Astrocyte of the cerebellum (primary cell): ENCODE measurements around the gene PTPRM.

ENCODE experiments used
- DNase-seq: peaks from one replicate; pipeline ENCODE4 v3.0.0-alpha.2; 2011; ENCODE audit warnings: low read depth
- H3K4me3 ChIP-seq: 2 replicates; pipeline ENCODE4 v1.5.1; 2011; ENCODE audit warnings: mild to moderate bottlenecking, low read depth, low read length, moderate library complexity
- in situ Hi-C: cut with HindIII; loops from 2 replicates; pipeline ENCODE4 v1.10.0; 2017; ENCODE audit warnings: low sequenced_read_pairs
- TF ChIP-seq, protein P1 (sequence below): IDR thresholded peaks from 2 replicates; pipeline ENCODE4 v1.5.1; 2012; ENCODE audit warnings: low read length, low read depth, moderate library complexity, mild to moderate bottlenecking; ENCODE audit errors: missing control alignments

PTPRM gene

DNA sequence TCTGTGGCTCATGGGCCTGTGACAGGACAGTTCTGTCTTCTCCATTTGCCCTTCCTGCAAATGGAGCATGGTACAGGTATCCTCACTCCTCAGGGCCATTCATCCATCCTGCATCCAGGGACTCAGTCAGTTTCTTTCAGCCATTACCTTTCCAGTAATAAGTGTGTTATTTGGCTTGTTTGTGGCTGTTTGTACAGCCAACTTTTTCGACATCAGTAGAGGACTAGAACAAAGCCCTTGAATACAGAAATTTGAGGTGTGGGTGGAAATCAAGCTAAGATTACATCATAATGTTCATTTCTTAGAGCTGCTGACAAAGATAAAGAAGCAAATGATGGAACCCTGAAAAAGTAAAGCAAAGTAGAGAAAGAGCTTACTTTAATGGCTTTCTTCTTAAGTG is 290.4 kb downstream of the PTPRM start:
- no peak for DNase-seq
- no peak overlapping the region for H3K4me3 ChIP-seq
- TF ChIP-seq, protein P1, sequence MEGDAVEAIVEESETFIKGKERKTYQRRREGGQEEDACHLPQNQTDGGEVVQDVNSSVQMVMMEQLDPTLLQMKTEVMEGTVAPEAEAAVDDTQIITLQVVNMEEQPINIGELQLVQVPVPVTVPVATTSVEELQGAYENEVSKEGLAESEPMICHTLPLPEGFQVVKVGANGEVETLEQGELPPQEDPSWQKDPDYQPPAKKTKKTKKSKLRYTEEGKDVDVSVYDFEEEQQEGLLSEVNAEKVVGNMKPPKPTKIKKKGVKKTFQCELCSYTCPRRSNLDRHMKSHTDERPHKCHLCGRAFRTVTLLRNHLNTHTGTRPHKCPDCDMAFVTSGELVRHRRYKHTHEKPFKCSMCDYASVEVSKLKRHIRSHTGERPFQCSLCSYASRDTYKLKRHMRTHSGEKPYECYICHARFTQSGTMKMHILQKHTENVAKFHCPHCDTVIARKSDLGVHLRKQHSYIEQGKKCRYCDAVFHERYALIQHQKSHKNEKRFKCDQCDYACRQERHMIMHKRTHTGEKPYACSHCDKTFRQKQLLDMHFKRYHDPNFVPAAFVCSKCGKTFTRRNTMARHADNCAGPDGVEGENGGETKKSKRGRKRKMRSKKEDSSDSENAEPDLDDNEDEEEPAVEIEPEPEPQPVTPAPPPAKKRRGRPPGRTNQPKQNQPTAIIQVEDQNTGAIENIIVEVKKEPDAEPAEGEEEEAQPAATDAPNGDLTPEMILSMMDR, result no peak
- in situ Hi-C loops, result no loop called here

DNA sequence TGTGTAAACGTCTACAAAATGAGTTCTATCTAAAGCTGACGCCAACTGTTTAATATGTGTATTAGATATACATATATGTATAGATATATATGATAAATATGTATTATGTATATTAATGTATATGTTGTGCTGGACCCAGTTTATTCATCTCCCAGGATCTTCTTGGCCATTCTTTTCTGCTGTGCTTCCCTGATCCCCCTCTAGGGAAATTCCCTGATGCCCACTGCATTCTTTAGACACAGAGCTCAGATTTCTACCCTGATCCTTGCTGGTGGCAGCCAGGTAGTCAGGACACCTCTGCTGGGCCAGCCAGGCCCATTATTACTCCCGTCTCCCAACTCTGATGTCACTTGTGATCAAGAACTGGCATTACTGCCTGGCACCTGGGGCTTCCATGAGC is 292.0 kb downstream of the PTPRM start:
- TF ChIP-seq, protein P1, result no peak
- DNase-seq, result no peak
- H3K4me3 ChIP-seq, result no peak overlapping the region
- in situ Hi-C loops, result no loop called here

DNA sequence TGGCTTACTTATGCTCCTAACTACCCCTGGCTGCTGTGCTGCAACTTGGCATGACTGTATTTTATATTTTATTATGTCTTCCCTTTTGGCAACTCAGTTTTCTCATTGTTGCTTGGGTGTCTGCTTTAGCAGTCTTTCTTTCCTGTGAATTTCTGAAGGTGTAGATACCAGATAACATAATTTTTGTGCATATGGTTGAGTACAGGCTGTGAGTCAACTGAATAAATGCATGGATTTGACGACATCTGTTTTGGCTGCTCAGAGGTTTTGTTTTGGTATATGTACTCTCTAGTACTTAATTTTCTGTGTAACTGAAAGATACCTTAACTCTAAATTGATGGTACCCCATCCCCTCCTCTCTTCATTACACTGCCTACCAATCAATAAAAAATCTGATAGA is 303.1 kb downstream of the PTPRM start:
- no peak for DNase-seq
- H3K4me3 ChIP-seq, result no peak overlapping the region
- in situ Hi-C loops, result no loop called here
- TF ChIP-seq, protein P1, result no peak

DNA sequence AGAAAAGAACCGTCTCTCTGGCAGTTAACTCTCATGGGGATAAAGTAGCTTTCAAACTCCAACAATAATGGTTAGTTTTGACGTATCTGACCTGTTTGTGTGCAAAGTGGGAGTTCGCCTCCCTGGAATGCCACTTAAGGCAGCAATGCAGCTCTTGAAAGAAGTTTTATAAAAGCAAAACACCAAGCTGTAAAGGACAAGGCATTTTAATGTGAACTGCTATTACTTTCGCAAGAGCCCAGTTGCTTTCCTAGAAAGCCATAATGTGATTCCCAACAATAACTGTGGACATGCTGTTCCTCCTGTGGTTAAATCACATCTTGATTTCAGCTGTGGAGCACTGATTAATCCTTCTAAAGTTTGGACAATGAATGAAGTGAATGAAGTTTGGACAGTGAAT is 303.7 kb downstream of the PTPRM start:
- in situ Hi-C loops, result no loop called here
- H3K4me3 ChIP-seq, result no peak overlapping the region
- no peak for DNase-seq
- TF ChIP-seq, protein P1, result no peak

DNA sequence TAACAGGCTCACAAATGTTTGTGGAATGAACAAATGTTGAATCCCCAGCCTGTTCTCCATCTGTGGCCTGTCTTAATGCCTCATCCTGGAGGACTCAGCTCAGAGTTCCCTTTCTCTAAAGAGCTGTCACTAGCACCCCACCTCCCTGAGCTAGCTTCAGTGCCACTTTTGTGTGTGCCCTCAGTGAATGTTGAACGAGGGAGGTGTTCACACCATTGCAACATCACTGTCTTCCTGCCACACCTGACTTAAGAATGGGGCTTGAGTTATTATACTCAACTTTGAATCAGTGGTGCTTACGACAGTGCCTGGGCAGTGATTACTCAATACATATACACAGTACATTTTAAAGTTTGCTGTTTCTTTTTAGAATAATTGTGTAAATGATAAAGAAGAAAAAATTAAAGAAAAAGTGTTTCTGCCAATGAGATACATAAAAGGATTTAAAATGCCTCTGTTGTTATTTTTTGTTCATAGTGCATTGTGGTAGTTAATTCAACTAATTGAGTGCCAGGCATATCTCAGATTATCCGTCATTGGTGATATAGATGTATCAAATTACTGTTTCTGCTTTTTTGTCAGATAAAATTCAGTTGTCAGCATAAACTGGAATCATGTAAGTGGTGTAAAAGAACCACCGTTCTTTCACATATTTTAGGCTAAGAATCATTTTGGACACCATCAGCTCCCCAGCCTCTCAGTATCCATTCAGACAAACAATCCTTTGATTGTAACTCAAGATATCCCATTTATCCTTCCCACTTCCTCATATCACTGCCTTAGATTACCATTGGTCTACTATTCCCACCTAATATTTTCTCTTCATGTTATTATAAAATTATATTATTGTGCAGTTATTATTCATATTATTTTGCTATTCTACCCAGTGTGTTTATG is 304.7 kb downstream of the PTPRM start:
- TF ChIP-seq, protein P1, result no peak
- in situ Hi-C loops, result no loop called here
- DNase-seq, result no peak
- H3K4me3 ChIP-seq, result no peak overlapping the region

DNA sequence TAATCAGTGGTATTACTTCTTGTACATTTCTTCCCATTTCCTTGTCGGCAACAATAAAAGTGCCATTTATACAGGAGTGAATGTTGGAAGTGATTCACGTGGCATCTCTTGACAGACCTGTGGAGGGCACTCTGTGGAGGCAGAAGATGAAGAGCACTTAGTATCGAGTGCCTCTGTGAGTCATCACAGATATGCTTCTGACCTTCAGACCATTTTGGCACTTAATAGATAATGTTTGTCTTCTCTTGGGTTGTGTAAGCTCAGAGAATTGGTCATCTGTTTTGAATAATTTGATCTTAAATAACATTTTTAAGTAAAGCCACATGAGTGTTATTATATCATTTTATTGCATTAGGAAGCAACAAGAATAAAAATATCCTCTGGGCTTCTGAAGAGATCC is 305.5 kb downstream of the PTPRM start:
- TF ChIP-seq, protein P1, result peak; percentile 15
- DNase-seq, result no peak
- H3K4me3 ChIP-seq, result no peak overlapping the region
- in situ Hi-C loops, result no loop called here

DNA sequence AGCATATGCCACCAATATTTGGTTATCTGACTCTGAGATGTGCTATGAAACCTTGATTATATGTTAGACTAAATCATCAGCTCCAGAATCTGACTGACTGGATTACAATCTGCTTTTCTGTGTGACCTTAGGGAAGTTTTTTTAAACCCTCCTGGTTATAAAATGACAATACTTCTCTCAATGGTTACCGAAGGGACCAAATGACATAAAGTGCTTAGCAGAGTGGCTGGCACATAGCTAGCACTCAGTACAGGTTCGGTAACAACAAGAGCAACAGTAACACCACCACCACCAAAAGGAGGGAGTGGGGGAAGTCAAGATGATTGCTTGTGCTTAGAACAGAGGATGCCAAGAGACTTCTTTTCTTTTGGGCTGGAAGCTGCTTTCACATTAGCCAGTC is 306.2 kb downstream of the PTPRM start:
- in situ Hi-C loops, result no loop called here
- no peak for DNase-seq
- no peak overlapping the region for H3K4me3 ChIP-seq
- TF ChIP-seq, protein P1, result no peak
